Hepatocyte (in vitro differentiated cells): ENCODE data around the gene CDC14B.

ENCODE experiments used
- EZH2 ChIP-seq: fragments of 200-600 bp; sonication (generic); IDR thresholded peaks from 2 replicates; pipeline ENCODE4 v1.6.1; 2016; ENCODE audit warnings: antibody characterized with exemption, mild to moderate bottlenecking, borderline replicate concordance
- TF ChIP-seq, protein P1 (sequence below): fragments of 200-600 bp; sonication (generic); IDR thresholded peaks from 2 replicates; pipeline ENCODE4 v1.5.1; 2016; ENCODE audit warnings: antibody characterized with exemption, mild to moderate bottlenecking; ENCODE audit not compliant: poor library complexity

DNA sequence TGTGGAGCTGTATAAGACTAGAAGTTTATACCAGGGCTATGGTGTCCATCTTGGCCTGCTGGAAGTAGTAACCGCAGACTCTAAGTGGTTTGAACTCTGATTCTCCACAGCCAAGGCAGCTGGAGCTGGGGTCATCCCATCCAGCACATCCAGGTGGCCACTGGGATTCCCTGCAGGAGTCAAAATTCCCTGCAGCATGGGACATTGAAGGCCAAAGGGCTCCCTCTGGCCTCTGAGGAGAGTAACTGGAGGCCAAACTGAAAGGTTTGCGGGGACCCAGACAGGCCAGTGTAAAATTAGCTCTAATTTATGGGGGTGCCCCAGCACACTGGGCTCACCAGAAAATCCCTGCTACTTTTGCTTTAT is 47.7 kb upstream of the CDC14B start:
- TF ChIP-seq, protein P1, sequence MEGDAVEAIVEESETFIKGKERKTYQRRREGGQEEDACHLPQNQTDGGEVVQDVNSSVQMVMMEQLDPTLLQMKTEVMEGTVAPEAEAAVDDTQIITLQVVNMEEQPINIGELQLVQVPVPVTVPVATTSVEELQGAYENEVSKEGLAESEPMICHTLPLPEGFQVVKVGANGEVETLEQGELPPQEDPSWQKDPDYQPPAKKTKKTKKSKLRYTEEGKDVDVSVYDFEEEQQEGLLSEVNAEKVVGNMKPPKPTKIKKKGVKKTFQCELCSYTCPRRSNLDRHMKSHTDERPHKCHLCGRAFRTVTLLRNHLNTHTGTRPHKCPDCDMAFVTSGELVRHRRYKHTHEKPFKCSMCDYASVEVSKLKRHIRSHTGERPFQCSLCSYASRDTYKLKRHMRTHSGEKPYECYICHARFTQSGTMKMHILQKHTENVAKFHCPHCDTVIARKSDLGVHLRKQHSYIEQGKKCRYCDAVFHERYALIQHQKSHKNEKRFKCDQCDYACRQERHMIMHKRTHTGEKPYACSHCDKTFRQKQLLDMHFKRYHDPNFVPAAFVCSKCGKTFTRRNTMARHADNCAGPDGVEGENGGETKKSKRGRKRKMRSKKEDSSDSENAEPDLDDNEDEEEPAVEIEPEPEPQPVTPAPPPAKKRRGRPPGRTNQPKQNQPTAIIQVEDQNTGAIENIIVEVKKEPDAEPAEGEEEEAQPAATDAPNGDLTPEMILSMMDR = no peak
- TF ChIP-seq EZH2 = no peak
